SK-N-SH (cell line): ENCODE data around the gene TCHH.

Experiments used
- CHD2 ChIP-seq: fragments of 150-350 bp; IDR thresholded peaks from 2 replicates; pipeline ENCODE4 v1.6.1; 2018; ENCODE audit warnings: low read length; ENCODE audit not compliant: partially characterized antibody
- EZH2phosphoT487 ChIP-seq: fragments of 200-600 bp; sonication (generic); IDR thresholded peaks from 2 replicates; pipeline ENCODE4 v1.6.1; 2017; ENCODE audit warnings: low read depth, mixed run types, mild to moderate bottlenecking, antibody characterized with exemption, moderate library complexity, borderline replicate concordance
- NRF1 ChIP-seq: IDR thresholded peaks from 2 replicates; pipeline ENCODE4 v1.6.1; 2012; ENCODE audit warnings: low read depth, mild to moderate bottlenecking, low read length
- POLR2AphosphoS5 ChIP-seq: IDR thresholded peaks from 2 replicates; pipeline ENCODE4 v1.6.1; 2012; ENCODE audit warnings: low read depth, low read length
- SIN3A ChIP-seq: IDR thresholded peaks from 2 replicates; pipeline ENCODE4 v1.6.1; 2012; ENCODE audit warnings: low read depth, mild to moderate bottlenecking, low read length, moderate library complexity, borderline replicate concordance
- TF ChIP-seq, protein P1 (sequence below): fragments of 200-600 bp; sonication (generic); IDR thresholded peaks from 2 replicates; pipeline ENCODE4 v1.6.1; 2017; ENCODE audit warnings: antibody characterized with exemption, mild to moderate bottlenecking, moderate library complexity

DNA sequence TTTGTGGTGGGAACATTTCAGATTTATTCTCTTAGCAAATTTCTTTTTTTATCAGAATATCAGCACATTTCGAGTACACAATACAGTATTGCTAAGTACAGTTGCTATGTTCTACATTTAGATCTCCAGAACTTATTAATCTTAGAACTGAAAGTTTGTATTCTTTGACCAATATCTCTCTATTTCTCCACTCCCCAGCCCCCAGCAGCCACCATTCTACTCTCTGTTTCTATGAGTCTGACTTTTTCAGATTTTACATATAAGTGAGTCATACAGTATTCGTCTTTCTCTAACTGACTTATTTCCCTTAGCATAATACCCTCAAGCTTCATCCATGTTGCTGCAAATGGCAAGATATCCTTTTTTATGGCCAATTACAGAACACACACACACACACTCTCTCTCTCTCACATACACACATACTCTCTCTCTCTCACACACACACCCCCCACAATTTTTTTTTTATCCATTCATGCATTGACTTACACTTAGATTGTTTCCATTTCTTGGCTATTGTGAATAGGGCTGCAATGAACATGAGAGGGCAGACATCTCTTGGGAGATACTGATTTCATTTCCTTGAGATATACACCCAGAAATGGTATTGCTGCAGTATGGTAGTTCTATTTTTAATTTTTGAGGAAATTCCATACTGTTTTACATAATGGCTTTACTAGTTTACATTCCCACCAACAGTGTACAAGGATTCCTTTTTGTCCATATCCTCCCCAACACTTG, 28.1 kb upstream of the TCHH start:
- TF ChIP-seq EZH2phosphoT487 (no peak), SIN3A (no peak), NRF1 (no peak), CHD2 (no peak), POLR2AphosphoS5 (no peak)
- TF ChIP-seq, protein P1, sequence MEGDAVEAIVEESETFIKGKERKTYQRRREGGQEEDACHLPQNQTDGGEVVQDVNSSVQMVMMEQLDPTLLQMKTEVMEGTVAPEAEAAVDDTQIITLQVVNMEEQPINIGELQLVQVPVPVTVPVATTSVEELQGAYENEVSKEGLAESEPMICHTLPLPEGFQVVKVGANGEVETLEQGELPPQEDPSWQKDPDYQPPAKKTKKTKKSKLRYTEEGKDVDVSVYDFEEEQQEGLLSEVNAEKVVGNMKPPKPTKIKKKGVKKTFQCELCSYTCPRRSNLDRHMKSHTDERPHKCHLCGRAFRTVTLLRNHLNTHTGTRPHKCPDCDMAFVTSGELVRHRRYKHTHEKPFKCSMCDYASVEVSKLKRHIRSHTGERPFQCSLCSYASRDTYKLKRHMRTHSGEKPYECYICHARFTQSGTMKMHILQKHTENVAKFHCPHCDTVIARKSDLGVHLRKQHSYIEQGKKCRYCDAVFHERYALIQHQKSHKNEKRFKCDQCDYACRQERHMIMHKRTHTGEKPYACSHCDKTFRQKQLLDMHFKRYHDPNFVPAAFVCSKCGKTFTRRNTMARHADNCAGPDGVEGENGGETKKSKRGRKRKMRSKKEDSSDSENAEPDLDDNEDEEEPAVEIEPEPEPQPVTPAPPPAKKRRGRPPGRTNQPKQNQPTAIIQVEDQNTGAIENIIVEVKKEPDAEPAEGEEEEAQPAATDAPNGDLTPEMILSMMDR = no peak
